Hypothalamus (tissue), 51 donors: ENCODE measurements around the gene ABLIM3.
A peak's percentile ranks its signal among the peaks of the same experiment; 100 is the strongest.

Experiments used
- DNase-seq, 51 donors: peaks; one replicate each; lab custom pipeline; 2025; lab: John Stamatoyannopoulos, UW

The ABLIM3 gene

DNA sequence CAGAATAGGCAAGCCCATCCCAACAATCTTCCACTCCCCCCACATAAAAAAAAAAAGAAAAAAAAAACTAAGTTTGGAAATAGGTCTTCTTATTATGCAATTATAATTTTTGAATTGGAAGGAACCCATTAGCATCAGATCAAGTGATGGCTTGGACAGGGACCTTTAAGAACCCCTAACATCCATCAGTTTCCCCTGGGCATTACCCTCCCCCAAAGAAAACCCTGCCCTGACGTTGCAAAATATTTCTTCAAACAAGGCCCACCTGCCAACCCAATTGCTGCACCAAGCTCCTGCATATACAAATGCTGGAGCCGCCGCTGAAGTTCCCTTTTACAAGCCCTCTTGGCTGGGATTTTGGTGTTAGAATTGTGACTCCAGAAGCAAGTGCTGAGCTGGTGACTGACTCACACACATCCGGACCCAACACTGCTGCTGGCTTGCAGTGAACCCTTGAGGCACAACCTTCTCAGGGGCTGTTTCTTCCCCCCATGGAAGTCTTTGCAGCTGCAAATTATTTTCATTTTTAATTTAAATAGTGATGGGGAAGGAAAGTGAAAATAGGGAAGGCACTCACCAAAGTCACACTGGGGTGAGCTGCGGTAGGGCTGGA lies 74.3 kb downstream of the ABLIM3 start:
- no peak for DNase-seq

- no peak for DNase-seq
These were observed 75.2 kb downstream of the ABLIM3 start for GRCh38 chr5:149216496-149216895.

DNA sequence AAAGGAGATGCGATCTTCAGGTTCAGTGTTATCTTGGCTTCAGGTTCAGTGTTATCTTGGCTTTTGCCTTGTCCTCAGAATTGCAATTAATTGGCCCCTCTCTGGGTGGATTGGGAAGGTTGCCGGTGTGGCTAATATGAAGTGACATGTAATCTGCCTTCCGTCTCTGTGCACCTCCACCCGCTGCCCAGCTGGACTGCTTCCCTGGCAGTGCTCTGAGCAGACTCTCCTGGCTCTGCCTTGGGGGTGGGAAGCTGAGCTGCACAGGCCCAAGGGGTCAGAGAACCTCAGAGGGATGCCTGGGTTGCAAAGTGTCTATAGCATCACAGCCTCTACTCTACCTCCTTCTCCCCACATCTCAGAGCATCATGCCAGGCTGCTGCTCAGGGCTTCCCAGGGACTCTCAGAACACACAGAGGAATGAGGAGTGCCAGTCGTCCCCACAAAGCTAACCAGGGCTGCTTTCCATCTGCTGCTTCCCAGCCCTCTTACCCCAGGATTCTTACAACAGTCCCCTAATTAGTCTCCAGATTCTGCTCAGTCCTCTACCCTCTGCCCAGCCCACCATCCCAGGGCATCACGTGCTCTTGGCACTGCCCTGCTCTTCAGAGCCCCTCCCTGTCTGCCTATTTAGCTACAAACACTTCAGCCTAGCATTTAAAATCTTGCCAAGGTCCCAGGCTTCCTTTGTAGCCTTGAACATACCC lies 76.0 kb downstream of the ABLIM3 start:
- peak in 1 of 51 donors; percentile 11 for DNase-seq

DNA sequence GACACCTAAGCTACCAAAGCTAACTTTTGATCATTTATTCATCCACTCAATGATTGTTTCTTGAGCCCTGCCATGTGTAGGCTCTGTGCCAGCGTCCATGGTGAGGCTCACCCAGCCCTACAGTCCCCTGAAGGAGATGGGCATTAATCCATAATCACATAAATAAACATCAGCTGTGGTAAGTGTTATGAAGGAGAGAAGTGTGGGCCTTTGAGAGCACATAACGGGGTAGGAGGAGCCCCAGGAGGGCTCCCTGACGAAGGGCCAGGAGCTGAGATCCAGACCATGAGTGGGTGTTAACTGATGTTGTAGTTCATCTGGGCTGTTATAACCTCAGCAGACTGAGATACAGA lies 76.5 kb downstream of the ABLIM3 start:
- DNase-seq, result no peak

GRCh38 chr5:149219584-149219983 lies 78.3 kb downstream of the ABLIM3 start:
- DNase-seq, result no peak

GRCh38 chr5:149220750-149221149 lies 79.5 kb downstream of the ABLIM3 start:
- DNase-seq, result no peak

GRCh38 chr5:149221326-149221725 lies 80.0 kb downstream of the ABLIM3 start:
- no peak for DNase-seq

DNA sequence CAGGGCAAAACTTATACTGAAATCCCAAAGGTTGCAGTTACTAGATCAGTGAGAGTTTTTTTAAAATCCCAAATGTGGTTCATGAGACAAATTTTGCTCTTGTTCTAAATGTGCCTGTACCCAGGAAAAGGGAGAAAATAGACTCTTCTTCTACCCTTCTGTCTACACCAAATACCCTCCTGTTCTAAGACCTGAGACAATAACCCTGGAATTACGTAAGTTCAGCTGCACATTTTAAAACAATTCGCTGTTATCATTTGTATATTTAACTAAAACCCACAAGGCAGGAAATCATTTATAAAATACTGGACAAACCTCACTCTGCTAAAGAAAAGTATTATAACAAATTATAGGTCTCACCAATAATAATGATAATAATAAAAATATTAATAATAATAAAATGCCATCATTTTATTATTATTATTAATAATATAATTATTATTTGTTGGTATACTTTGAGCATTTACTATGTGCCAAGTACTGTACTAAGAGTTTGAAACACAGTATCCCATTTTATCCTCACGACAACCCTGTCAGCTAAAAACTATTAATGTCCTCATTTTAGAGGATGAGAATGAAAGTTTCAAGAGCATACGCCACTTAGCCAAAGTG lies 80.5 kb downstream of the ABLIM3 start:
- no peak for DNase-seq

- DNase-seq, result no peak
These were observed 82.0 kb downstream of the ABLIM3 start for GRCh38 chr5:149223081-149223848.

DNA sequence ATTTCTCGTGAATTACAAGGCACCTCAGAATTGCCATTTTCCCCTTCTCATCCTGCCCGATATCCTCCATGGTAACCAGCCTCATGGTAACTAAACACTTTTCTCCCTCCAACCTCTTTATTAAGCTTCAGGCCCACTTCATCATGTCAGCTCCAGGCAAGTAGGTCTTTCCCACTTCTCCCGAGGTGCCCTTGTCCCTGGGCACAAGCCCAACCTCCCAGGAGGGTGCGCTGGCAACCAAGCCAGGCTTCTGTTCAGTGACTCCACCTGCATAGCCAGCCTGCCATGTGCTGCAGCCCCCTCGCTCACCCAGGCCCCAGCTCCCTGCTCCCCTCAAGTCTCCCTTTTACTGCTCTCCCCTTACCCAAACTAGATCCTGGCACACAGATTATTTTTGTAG lies 83.0 kb downstream of the ABLIM3 start:
- no peak for DNase-seq

- DNase-seq, result no peak
These were observed 86.0 kb downstream of the ABLIM3 start for GRCh38 chr5:149227168-149227826.

GRCh38 chr5:149228618-149229297 lies 87.5 kb downstream of the ABLIM3 start:
- DNase-seq, result peak in 14 of 51 donors; percentile 5 to 31 (median 12)

DNA sequence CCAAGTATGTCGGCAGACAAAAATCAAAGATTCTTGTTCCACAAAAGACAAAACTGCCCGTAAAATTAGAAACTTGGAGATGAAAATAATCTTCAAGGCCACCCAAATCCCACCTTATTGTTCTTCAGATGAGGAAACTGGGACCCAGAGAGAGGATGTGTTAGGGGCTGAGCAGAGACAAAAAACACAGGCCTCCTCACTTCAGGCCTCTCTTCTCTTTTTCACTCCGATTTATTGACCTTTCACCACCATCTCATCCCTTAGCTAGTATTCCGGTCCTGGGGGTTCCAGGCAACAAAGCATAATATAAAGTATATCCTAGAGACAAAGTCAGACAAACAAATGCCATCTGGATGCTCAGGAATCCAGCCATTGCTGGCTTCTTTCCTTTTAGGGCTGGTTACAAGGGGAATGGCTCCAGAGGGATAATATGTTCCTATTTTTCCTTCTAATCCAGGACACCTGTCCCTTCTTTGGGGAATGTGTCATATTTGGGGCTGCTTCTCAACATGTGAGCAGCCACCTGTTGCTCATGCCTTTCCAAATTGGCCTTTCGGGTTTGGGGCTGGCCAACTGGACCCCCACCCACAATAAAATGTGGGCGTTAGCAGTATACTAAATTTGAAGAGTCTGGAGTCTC lies 88.1 kb downstream of the ABLIM3 start:
- DNase-seq, result no peak

DNA sequence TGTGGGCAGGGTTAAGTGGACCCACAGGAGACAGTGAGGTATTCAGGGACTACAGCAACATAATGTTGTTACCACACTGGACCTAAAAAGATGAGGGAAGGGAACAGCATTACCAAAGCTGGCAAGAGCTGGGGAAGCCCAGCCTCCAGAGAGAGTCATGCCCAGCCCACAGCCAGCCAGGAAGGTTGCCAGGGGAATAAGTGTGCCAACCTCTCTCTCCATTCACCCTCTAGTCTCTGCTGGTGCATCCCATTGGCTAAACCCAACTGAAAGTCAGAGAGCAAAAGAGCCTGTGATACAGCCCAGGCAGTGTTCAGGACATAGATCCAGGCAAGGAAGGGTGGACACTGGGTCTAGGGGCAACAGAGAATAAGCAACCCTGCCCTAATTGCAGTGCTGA lies 94.5 kb downstream of the ABLIM3 start:
- peak in 20 of 51 donors; percentile 3 to 57 (median 22) for DNase-seq

- no peak for DNase-seq
These were observed 96.4 kb downstream of the ABLIM3 start for GRCh38 chr5:149237662-149238061.

DNA sequence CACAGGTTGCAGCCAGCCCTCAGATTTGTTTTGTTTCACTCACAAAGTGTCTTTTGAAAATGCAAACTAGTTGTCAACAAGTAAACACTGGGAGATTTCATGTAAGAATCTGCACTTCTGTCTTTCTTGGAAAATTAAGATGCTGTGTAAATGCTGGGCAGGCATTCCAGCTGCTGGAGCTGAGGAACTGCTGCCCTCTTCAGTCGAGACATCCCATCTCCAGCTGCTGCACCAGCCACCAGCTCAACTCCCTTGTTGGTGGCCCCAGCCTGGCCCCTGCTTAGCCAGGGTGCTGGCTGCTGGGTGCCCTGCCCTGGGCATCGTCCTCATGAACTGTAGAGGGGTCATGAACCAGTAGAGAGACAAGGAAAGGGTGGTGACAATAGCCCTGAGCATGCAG lies 97.2 kb downstream of the ABLIM3 start:
- peak in 2 of 51 donors; percentile 2 to 12 for DNase-seq

DNA sequence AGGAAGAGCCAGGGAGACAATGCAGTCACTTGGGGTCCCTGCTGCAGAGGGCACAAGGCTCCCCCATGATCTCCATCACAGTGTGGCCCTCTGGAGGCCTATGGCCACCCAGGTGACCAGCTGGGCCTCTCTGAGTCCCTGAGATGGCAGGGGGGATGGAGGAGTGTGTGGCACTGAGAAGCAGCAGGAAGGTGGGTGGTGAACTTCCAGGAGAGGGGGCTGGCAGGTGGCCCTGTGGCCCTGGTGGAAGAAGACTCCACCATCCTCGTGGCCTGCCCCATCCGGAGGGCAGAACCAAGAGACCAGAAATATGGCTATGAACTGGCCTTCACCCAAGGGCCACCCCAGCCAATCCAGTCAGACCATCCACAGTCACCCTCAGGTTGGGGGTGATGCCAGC lies 98.6 kb downstream of the ABLIM3 start:
- no peak for DNase-seq

DNA sequence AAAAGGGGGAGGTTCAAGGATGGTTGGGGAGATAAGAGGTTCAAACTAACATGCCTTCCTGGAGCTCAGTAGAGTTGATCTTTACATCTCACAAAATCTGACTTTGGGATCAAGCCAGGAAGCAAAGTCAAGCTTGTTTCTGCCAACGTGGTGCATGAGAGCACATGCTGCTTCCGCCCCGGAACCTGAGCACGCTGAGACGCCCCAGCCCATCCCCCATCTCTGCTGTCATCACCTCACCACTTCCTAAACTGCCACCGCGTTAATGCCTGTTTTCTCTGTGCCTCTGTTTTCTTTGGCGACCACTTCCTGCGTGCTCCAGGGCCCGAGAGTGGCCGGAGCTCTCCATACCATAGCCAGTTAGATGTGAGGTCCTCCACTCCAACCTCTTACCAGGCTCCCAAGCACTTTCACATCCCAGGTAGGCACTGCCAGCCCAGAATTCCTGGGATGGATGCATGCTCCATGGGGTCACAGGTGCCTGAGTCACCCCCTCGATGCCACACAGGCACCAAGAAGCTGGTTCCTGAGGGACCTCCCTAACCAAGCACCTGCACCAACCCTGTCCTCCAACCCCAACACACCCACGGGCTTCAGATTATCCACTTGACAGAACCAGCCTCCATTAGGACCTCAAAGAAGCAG lies 99.2 kb downstream of the ABLIM3 start:
- DNase-seq, result no peak

DNA sequence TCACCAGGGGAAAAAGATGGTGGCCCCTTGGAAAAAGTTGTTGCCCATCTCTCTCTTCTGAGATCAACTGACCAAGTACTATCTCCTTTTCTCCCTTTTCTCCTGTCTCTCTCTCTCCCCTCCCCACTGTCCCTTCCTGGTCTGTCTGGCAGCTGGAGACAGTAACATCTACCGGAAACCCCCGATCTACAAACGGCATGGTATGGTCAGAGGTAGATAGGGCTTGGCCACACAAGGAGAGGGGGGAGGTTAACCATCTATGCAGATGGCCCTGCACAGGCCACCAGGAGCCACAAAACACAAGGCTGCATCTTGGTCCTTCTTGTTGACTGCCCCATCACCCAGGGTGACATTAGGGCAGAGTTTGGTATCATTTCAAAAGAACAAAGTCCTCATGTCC lies 101.0 kb downstream of the ABLIM3 start:
- DNase-seq, result no peak
